GM19351 (cell line): ENCODE measurements around the gene CPN2.

Experiments used
- ATAC-seq: cut with Tn5 transposase; IDR thresholded peaks from one replicate; pipeline ENCODE4 v1.9.1; 2021; ENCODE audit warnings: mild to moderate bottlenecking, moderate library complexity; ENCODE audit not compliant: unreplicated experiment

Gene CPN2

DNA sequence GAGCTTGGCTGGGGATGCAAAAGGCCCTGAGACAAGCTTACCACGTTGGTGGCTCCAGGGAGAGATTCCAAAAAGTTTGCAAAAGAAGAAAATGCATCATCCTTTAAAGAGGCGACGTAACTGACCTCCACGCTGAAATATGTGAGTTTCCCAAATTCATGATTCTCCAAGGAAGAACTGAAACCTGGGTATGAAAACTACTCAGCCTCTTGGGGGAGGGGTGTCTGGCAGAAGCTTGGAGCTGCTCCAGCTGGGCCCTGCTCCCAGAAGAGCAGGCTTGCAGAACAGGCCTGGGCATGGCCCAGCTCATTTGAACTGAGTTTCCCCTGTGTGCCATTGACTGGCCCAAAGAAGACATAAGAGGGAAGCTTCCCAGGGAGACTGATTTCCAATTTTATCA lies 20.5 kb downstream of the CPN2 start:
- ATAC-seq: no peak

DNA sequence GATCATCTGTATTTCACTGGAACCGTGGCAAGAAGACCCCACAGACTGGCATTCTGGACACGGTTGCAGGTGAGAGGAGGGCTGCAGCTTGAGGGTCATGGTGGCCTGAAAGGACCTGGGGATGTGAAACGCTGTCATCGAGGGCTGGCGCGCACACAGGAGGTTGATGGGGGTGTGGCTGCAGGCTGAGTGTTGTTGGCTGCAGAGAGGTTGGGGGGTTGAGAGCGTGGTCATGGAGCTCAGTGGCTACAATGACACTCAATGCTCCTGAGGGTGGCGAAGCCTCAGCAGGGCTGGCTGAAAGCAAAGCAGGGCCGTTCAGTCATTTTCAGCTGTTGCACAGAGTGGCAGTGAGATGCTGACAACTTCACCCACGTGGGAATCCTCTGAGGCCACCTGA lies 21.0 kb downstream of the CPN2 start:
- ATAC-seq: no peak

DNA sequence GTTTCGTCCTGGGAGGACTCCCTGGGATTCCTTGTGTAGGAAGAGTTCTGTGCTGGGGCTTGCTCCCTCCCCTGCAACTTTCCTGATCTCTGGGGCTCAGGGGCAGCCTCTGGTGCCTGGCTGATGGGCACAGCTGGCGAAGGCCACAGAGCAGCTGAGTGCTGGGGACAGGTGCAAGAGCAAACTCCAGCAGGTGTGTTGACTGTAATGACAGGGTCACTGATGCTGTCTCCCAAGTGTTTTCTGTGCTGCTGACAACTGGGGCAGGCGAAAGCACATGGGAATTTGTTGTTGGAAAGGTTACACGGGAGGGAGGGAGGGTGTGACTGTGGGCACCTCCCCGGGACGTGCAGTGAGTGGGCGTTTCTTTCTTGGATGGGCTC lies 21.6 kb downstream of the CPN2 start:
- ATAC-seq: no peak

GRCh38 chr3:194328942-194329582 lies 22.1 kb downstream of the CPN2 start:
- no peak for ATAC-seq

- ATAC-seq: no peak
These were observed 23.0 kb downstream of the CPN2 start for GRCh38 chr3:194328053-194328657.

- ATAC-seq: no peak
These were observed 23.7 kb downstream of the CPN2 start for GRCh38 chr3:194327218-194328052.

DNA sequence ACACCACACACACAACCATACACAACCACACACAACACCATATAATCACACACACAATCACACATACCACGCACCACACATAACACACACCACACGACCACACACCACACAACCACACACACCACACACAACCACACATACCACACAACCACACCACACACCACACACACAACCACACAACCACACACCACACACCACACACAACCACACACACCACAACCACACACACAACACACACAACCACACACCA lies 24.2 kb downstream of the CPN2 start:
- no peak for ATAC-seq

DNA sequence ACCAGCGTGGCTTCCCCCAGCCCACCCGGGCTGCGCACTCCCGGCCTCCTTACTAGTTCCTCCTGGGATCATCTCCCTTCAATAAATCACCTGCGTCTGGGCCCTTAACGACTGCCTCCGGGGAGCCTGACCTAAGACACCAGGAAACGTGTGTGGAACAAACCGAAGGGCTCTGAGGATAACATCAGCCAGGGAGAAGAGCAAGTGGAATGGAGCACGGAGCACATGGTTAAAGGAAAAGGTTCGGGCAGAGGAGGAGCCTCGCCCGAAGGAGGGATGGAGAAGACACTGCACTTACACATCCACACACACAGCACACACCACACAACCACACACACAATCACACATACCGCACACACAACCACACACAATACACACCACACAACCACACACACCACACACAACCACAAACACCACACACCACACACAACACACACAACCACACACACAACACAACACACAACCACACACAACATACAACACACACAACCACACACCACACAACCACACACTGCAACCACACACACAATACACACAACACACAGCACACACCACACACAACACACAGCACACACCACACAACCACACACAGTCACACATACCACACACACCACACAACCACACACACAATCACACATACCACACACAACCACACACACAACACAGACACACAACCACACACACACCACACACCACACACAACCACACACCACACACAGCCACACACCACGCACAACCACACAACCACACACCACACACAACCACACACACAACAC lies 24.7 kb downstream of the CPN2 start:
- ATAC-seq: no peak

DNA sequence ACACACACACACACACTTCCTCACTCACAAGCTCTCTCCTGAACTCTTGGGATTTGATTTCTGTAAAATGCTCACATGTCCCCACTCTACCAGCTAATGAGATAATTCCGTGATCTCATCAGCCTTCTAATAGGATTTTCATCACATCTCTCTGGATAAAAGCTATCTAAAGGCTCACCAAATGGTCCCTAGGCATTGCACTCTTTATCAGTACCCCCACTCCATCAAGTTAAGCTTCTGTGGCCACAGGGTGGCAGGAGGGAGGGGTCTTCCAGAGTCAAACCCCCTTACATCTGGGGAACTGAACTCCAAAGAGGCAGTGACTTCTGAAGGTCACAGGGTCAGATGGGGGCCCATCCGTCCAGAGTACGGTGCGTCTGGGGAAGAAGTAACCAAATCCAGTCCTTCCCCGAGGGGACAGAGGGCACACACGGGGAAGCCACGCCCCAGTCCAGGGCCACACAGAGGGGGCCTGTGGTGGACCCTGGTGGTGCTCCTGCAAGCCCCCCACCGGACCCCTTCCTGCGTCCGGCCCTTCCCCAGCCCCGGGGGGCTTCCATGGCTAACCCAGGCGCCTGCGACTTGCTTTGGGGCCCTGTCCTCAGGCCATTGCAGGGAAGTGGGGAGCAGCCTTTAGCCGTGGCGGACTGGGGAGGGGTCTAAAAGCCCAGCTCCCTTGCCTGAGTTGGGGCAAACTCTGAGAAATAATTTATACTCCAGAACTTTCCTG lies 25.5 kb downstream of the CPN2 start:
- no peak for ATAC-seq

- ATAC-seq: no peak
These were observed 26.3 kb downstream of the CPN2 start for GRCh38 chr3:194324823-194325327.

GRCh38 chr3:194323785-194324735 lies 27.1 kb downstream of the CPN2 start:
- peak; percentile 72 for ATAC-seq

DNA sequence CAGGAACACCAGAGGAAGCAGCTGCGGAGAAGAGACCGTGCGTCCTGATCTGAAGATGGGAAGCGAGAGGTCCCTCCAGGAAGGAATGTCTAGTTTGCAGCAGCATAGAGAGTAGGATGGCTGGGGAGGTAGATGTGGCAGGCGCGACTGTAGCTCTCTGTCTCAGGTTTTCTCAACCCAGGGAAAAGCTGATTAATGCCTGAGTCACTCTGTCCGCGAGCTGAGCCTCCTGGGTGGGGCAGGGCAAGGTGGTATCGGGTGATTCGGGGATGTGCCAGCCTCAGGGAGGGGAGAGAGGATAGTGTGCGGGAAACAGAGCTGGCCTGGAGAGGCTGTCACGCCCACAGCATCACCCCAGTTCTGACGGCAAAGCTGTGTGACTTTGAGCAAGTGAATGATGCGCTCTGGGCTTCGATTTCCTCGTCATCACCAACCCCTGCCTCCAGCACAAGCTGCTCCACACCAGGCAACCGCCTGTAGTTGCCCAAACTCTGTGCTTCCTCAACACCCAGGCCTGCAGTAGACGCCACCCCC lies 28.4 kb downstream of the CPN2 start:
- no peak for ATAC-seq

DNA sequence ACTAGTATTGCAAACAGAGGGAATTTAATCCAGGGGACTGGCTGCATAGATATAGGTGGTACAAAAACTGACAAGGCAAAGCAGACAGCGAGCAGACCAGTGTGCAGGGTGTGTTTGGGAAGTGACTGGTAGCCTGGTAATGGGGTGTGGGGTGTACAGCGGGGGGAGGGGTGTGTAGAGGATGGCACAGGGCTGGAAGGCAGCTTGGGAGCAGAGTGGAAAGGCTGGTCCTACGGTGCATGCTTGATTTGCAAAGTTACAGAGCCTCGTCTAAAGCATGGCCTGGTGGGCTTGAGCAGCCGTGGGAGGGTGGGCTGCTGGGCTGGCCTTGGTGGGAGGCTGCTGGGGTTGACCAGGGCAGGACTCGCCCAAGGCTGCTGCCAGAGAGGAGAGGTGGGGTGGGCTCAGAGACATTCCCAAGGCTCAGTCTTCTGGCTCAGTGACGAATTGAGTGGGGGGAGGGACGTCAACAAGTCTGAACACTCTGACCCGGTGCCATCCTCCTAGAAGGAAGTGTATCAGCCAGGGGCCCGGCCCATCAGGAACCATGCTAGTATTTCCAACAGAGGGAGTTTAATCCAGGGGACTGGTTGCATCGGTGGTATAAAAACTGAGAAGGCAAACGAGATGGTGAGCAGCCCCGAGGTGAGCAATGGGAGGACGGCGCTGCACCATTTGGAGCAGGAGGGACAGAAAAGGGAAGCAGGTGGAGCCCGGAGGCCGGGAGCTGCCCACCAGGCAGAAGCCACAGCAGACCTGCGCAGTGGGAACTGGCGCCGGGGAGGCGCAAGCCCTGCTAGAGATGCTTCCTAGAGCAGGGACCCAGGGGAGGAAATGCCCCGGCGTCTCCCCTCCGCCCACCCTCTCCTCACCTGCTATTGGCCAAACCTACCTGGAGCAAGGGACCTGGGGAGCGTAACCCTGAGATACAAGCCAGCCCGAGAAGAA lies 29.2 kb downstream of the CPN2 start:
- no peak for ATAC-seq

- ATAC-seq: no peak
These were observed 30.3 kb downstream of the CPN2 start for GRCh38 chr3:194320744-194321243.

DNA sequence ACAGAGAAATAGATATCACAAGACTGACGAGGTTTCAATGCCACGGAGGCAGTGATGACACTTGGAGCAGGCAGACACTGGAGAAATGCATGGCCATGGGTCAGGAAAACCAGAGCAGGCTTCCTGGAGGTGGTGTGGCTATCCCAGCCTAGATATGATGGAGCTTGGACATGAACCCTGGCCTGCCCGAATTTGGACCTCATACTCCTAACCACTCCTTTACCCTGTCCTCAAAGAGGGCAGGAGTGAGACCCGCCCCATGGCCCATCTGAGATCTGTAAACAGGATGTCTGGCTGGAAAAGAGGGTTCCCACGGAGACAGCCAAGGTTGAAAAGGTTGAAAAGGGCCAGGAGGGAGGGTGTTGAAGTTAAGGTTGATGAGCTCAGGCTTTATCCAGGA lies 31.0 kb downstream of the CPN2 start:
- ATAC-seq: no peak

DNA sequence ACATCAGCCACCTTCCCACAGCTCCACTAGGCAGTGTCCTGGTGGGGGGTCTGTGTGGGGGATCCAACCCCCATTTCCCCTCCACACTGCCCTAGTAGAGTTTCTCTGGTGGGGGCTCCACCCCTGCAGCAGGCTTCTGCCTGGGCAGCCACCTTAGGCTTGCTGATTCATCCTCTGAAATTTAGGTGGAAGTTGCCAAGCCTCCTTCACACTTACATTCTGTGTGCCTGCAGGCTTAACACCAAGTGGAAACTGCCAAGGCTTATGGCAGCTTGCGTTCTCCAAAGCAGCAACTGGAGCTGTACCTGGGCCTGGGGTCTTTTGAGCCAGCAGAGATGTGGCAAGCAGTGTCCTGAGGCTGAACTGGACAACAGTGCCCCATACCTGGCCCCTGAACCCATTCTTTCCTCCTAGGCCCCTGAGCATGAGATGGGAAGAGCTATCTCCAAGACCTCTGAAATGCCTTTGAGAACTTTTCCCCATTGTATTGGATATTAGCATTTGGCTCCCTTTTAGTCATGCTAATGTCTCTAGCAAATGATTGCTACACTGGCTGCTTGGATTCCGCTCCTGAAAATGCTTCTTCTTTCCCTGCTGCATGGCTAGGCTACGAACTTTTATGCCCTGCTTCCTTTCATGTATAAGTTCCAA lies 32.5 kb downstream of the CPN2 start:
- ATAC-seq: no peak

DNA sequence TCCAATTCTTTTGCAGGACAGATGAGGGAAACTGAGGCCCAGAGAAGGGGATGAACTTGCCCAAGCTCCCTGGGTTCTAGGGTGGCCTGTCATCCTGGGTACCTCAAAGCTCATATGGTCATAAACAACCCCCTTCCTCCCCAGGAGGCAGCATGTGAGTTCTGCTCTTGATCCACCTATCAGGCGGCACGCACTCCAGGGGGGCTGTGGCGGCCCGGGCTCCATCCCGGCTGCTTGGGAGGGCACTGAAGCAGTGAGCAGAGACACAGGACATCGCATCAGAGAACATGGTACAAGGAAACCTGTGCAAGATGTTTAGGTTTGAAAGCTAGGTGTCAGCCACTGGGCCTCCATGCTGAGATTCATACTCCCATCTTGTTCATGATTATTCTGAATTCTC lies 34.2 kb downstream of the CPN2 start:
- no peak for ATAC-seq

DNA sequence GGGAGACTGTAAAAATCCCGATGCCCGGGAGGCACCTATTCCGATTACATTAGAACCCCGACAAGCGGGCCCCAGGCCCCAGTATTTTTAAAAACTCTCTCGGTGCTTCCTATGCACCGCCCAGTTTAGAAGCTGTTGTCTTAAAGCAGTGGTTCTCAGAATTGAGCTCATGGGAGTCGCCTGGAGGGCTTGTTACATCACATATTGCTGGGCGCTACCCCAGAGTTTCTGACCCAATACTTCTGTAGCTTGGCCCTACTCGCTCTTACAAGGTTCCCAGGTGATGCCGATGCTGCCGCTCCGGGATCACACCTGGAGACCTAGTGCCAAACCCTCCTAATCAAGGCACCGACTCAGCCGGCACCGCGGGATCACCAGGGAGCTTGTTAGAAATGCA lies 35.2 kb downstream of the CPN2 start:
- peak; percentile 34 for ATAC-seq
